Right lobe of liver (tissue), 6 donors: ENCODE measurements around the gene KRTAP2-2. TPM values are rescaled to one million over a fixed set of nuclear protein-coding genes. Genes with fewer than 3 reads are reported as not detected.

Experiments used
- ATAC-seq, 4 donors: fragments of 200-7000 bp; cut with Tn5 transposase; one replicate each; pipeline ENCODE4 v1.9.1; 2020; ENCODE audit warnings: mild to moderate bottlenecking in 4 of 4, moderate library complexity in 4 of 4
- DNase-seq, 3 donors: peaks; one replicate each; pipeline ENCODE4 v3.0.0-alpha.2; 2020
- H3K27ac ChIP-seq, 3 donors: fragments of 200-600 bp; one replicate each; pipeline ENCODE4 v1.8.0; 2022
- H3K27me3 ChIP-seq, 2 donors: fragments of 200-600 bp; one replicate each; pipeline ENCODE4 v1.8.0; 2022
- H3K36me3 ChIP-seq, 4 donors: fragments of 200-600 bp; sonication (generic) in 1 of 4; one replicate each; pipeline versions ENCODE4 v1.5.1 to v1.8.0; 2017 to 2022; ENCODE audit warnings: control low read depth in 1 of 4
- H3K4me1 ChIP-seq, 4 donors: fragments of 200-600 bp; sonication (generic) in 1 of 4; one replicate each; pipeline versions ENCODE4 v1.5.1 to v1.8.0; 2017 to 2022; ENCODE audit warnings: control low read depth in 1 of 4
- H3K4me3 ChIP-seq, 3 donors: fragments of 200-600 bp; one replicate each; pipeline ENCODE4 v1.8.0; 2022
- H3K9me3 ChIP-seq, 4 donors: fragments of 200-600 bp; sonication (generic) in 1 of 4; one replicate each; pipeline versions ENCODE4 v1.5.1 to v1.8.0; 2017 to 2022; ENCODE audit warnings: control low read depth in 1 of 4
- POLR2A ChIP-seq: fragments of 450-650 bp; IDR thresholded peaks from one replicate; pipeline ENCODE4 v1.6.1; 2017; ENCODE audit warnings: antibody characterized with exemption, mild to moderate bottlenecking
- WGBS: methylation state at CpG from one replicate; pipeline ENCODE4 v1.1.6; 2018; ENCODE audit warnings: low coverage, low lambda C conversion rate; ENCODE audit not compliant: insufficient coverage; ENCODE audit errors: missing lambda C conversion rate; 5-methylcytosine and 5-hydroxymethylcytosine counted together
- intact Hi-C, 2 donors: fragments of 100-400 bp; cut with DNase I; formaldehyde crosslinking; loops; one replicate each; pipeline versions ENCODE4 v1.11.2 to v1.14.1; 2022
- total RNA-seq, 6 experiments: library from RNA; depleted of rRNA in 2 of 6; stranded (reverse); fragments of >200 nt in 2 of 6; fragmentation: NEBNext Ultra II Directional in 3 of 6; extraction: Animal tissue kit (Norgen Biotek cat#: 25700) in 3 of 6; gene quantifications; one replicate each; pipeline versions ENCODE4 v1.1.0 to v1.2.4, GENCODE V29; 2016 to 2023
- TF ChIP-seq, protein P1 (sequence below), 4 donors: fragments of 200-600 bp in 3 of 4; fragments of 450-650 bp in 1 of 4; IDR thresholded peaks; one replicate each; pipeline versions ENCODE4 v1.5.1 to v1.8.0; 2016 to 2022; ENCODE audit warnings: antibody characterized with exemption in 4 of 4, mild to moderate bottlenecking in 2 of 4
- donor health status: DM: no; HTN: yes; CAD: no.
- donor health status: DM: no; HTN: no; CAD: no.
- donor health status: DM: no; HTN: no; CAD: no.
- donor health status: DM: no; HTN: yes; CAD: no.
- donor health status: DM: no; HTN: yes; CAD: no.

The KRTAP2-2 gene
- total RNA-seq, 6 experiments from 2014 or later, result not detected

- intact Hi-C loops, result no loop called here
- ATAC-seq (no peak), DNase-seq (no peak)
- Histone ChIP-seq H3K36me3 (no peaks in the 10 kb centered on the region), H3K27ac (no peak overlapping the region), H3K4me1 (no peaks in the 10 kb centered on the region), H3K9me3 (no peaks in the 10 kb centered on the region), H3K27me3 (no peaks in the 10 kb centered on the region), H3K4me3 (no peak overlapping the region)
- TF ChIP-seq POLR2A, result no peak
- TF ChIP-seq, protein P1, sequence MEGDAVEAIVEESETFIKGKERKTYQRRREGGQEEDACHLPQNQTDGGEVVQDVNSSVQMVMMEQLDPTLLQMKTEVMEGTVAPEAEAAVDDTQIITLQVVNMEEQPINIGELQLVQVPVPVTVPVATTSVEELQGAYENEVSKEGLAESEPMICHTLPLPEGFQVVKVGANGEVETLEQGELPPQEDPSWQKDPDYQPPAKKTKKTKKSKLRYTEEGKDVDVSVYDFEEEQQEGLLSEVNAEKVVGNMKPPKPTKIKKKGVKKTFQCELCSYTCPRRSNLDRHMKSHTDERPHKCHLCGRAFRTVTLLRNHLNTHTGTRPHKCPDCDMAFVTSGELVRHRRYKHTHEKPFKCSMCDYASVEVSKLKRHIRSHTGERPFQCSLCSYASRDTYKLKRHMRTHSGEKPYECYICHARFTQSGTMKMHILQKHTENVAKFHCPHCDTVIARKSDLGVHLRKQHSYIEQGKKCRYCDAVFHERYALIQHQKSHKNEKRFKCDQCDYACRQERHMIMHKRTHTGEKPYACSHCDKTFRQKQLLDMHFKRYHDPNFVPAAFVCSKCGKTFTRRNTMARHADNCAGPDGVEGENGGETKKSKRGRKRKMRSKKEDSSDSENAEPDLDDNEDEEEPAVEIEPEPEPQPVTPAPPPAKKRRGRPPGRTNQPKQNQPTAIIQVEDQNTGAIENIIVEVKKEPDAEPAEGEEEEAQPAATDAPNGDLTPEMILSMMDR (IDR thresholded peaks at IDR 0.05), result no peak
- 18% methylated on average over 1 of the region's 1 CpG for WGBS
These were observed 41.4 kb downstream of the KRTAP2-2 start for GRCh38 chr17:41013606-41014005.

DNA sequence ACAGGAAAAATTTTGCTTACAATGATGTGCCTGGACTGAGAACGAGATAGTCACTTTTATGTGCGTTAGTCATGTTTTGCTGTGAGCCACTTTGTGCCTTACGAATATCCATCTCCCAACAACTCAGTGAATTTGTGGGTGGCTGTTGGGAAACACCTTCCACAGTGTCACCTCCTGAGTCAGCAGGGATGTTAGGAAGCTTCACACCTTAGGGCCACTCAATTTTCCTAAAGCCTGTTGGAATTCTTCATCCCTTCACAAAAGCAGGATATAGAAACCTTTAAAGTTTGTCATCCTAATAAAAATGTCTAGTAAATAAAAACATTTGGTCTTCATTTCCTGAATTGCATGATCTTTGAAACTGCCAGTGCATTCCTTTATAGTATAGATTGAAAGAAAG lies 41.8 kb downstream of the KRTAP2-2 start:
- Histone ChIP-seq H3K36me3 (no peaks in the 10 kb centered on the region), H3K27me3 (no peaks in the 10 kb centered on the region), H3K4me3 (no peak overlapping the region), H3K4me1 (no peaks in the 10 kb centered on the region), H3K9me3 (no peaks in the 10 kb centered on the region), H3K27ac (no peak overlapping the region)
- ATAC-seq (no peak), DNase-seq (no peak)
- TF ChIP-seq POLR2A, result no peak
- TF ChIP-seq, protein P1 (IDR thresholded peaks at IDR 0.05), result no peak
- intact Hi-C loops, result no loop called here
- WGBS, result 67% methylated on average over 3 of the region's 3 CpGs

GRCh38 chr17:41012326-41013120 lies 42.5 kb downstream of the KRTAP2-2 start:
- H3K36me3 ChIP-seq, result no peaks in the 10 kb centered on the region
- H3K27ac ChIP-seq, result no peak overlapping the region
- H3K4me3 ChIP-seq, result no peak overlapping the region
- no peaks in the 10 kb centered on the region for H3K9me3 ChIP-seq
- H3K27me3 ChIP-seq, result no peaks in the 10 kb centered on the region
- DNase-seq (no peak), ATAC-seq (no peak)
- WGBS, result 67% methylated on average over 6 of the region's 6 CpGs
- TF ChIP-seq, protein P1 (IDR thresholded peaks at IDR 0.05), result no peak
- TF ChIP-seq POLR2A, result no peak
- no peaks in the 10 kb centered on the region for H3K4me1 ChIP-seq
- intact Hi-C loops, result no loop called here

DNA sequence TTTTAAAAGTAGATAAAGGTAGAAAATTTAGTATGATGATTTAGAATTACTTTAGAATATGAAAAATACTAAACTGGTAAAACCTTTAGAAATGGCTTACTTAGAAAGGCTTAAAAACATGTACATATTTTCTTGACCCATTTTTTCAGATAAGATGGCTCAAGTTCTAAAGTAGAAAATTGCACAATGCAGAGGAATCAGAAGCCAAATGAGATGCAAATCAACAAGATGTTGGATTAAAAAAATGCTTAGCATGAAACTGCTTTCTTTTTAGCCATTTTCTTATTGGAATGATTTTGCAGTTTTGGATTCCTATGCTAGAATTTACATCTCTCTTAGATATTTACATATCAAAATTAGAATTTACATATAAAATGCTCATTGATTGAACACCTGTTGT lies 44.6 kb downstream of the KRTAP2-2 start:
- Histone ChIP-seq H3K27me3 (no peaks in the 10 kb centered on the region), H3K27ac (no peak overlapping the region), H3K4me3 (no peak overlapping the region), H3K9me3 (no peaks in the 10 kb centered on the region), H3K36me3 (no peaks in the 10 kb centered on the region), H3K4me1 (no peaks in the 10 kb centered on the region)
- intact Hi-C loops, result no loop called here
- TF ChIP-seq, protein P1 (IDR thresholded peaks at IDR 0.05), result no peak
- no peak for TF ChIP-seq POLR2A
- ATAC-seq (no peak), DNase-seq (no peak)
